ENCODE measurements around the gene CYTH4. TPM values are rescaled to one million over a fixed set of nuclear protein-coding genes. Genes with fewer than 3 reads are reported as not detected.
A peak's percentile ranks its signal among the peaks of the same experiment; 100 is the strongest.

Gene CYTH4
- total RNA-seq, 2 donors from 2014 or later: 50.8 to 78.0 TPM

GRCh38 chr22:37284126-37284804 lies 2.0 kb downstream of the CYTH4 start:
- no peaks in the 10 kb centered on the region for H3K36me3 ChIP-seq

GRCh38 chr22:37284805-37285355 lies 2.6 kb downstream of the CYTH4 start:
- ATAC-seq (ENCODE audit: insufficient number of reproducible peaks, low FRiP score, low read depth) (no peak), DNase-seq (ENCODE audit: low spot score) (no peak)
- peak overlapping the region in 1 of 2 donors; percentile 35 for H3K27ac ChIP-seq
- no peaks in the 10 kb centered on the region for H3K9me3 ChIP-seq
- peak overlapping the region; percentile 67 for H3K4me3 ChIP-seq
- H3K36me3 ChIP-seq: no peaks in the 10 kb centered on the region
- no peak for TF ChIP-seq CTCF (IDR thresholded peaks at IDR 0.05)
- no peaks in the 10 kb centered on the region for H3K27me3 ChIP-seq (replicated peaks; ENCODE audit: insufficient read depth)
- H3K4me1 ChIP-seq (ENCODE audit: control insufficient read depth in 1 of 2, low read depth in 2 of 2): no peaks in the 10 kb centered on the region

More at GRCh38 chr22:37284126-37284804, 2.0 kb downstream of the CYTH4 start:
- Histone ChIP-seq H3K27me3 (replicated peaks; ENCODE audit: insufficient read depth) (no peaks in the 10 kb centered on the region), H3K4me1 (ENCODE audit: control insufficient read depth in 1 of 2, low read depth in 2 of 2) (no peaks in the 10 kb centered on the region), H3K4me3 (peak overlapping the region; percentile 67), H3K27ac (peak overlapping the region in 1 of 2 donors; percentile 35), H3K9me3 (no peaks in the 10 kb centered on the region)
- ATAC-seq (ENCODE audit: insufficient number of reproducible peaks, low FRiP score, low read depth): no peak
- TF ChIP-seq CTCF (IDR thresholded peaks at IDR 0.05): no peak
- DNase-seq (ENCODE audit: low spot score): no peak

GRCh38 chr22:37285937-37286336 lies 3.6 kb downstream of the CYTH4 start:
- H3K27ac ChIP-seq: no peak overlapping the region
- H3K36me3 ChIP-seq: no peaks in the 10 kb centered on the region
- H3K27me3 ChIP-seq (replicated peaks; ENCODE audit: insufficient read depth): no peaks in the 10 kb centered on the region
- no peaks in the 10 kb centered on the region for H3K9me3 ChIP-seq
- no peak overlapping the region for H3K4me3 ChIP-seq
- ATAC-seq (ENCODE audit: insufficient number of reproducible peaks, low FRiP score, low read depth) (no peak), DNase-seq (ENCODE audit: low spot score) (no peak)
- TF ChIP-seq CTCF (IDR thresholded peaks at IDR 0.05): no peak
- no peaks in the 10 kb centered on the region for H3K4me1 ChIP-seq (ENCODE audit: control insufficient read depth in 1 of 2, low read depth in 2 of 2)

- Histone ChIP-seq H3K9me3 (no peaks in the 10 kb centered on the region), H3K27me3 (replicated peaks; ENCODE audit: insufficient read depth) (no peaks in the 10 kb centered on the region), H3K4me3 (no peak overlapping the region), H3K4me1 (ENCODE audit: control insufficient read depth in 1 of 2, low read depth in 2 of 2) (no peaks in the 10 kb centered on the region), H3K36me3 (no peaks in the 10 kb centered on the region), H3K27ac (no peak overlapping the region)
- no peak for ATAC-seq (ENCODE audit: insufficient number of reproducible peaks, low FRiP score, low read depth)
- TF ChIP-seq CTCF (IDR thresholded peaks at IDR 0.05): no peak
- no peak for DNase-seq (ENCODE audit: low spot score)
Measured at GRCh38 chr22:37287550-37287951, 5.2 kb downstream of the CYTH4 start.

GRCh38 chr22:37288521-37288920 lies 6.2 kb downstream of the CYTH4 start:
- Histone ChIP-seq H3K4me1 (ENCODE audit: control insufficient read depth in 1 of 2, low read depth in 2 of 2) (no peaks in the 10 kb centered on the region), H3K27ac (no peak overlapping the region), H3K9me3 (no peaks in the 10 kb centered on the region), H3K4me3 (no peak overlapping the region), H3K27me3 (replicated peaks; ENCODE audit: insufficient read depth) (no peaks in the 10 kb centered on the region), H3K36me3 (no peaks in the 10 kb centered on the region)
- TF ChIP-seq CTCF (IDR thresholded peaks at IDR 0.05): no peak
- no peak for ATAC-seq (ENCODE audit: insufficient number of reproducible peaks, low FRiP score, low read depth)
- no peak for DNase-seq (ENCODE audit: low spot score)

Data from thoracic aorta (tissue), 2 donors.